K562 (cell line): Measurements from ENCODE around the gene KCNJ15. TPM values are rescaled to one million over a fixed set of nuclear protein-coding genes. Genes with fewer than 3 reads are reported as not detected.

Experiments
- CBX2 ChIP-seq: fragments of 200-600 bp; sonication (generic); IDR thresholded peaks from one replicate; pipeline ENCODE4 v1.6.1; 2012; ENCODE audit warnings: mild to moderate bottlenecking, low read length, inconsistent platforms; ENCODE audit not compliant: insufficient read depth, poor library complexity, severe bottlenecking
- ETV5 ChIP-seq: sonication (generic); formaldehyde crosslinking; IDR thresholded peaks from 2 replicates; pipeline ENCODE4 v1.4.0; 2020; ENCODE audit warnings: low read depth, mild to moderate bottlenecking, missing genetic modification reagents
- FOXA3 ChIP-seq, 2 experiments: fragments of 450-650 bp in 1 of 2; sonication (generic) in 1 of 2; formaldehyde crosslinking; IDR thresholded peaks in 1 of 2; conservative IDR thresholded peaks in 1 of 2; 2 replicates each; pipeline versions ENCODE4 v1.4.0 to v1.8.0; 2020 to 2022; ENCODE audit warnings: mild to moderate bottlenecking in 2 of 2, missing genetic modification reagents in 1 of 2
- KDM1A ChIP-seq, 2 experiments: fragments of 450-650 bp; IDR thresholded peaks; 2 replicates each; pipeline ENCODE4 v1.6.1; 2016; ENCODE audit warnings: mild to moderate bottlenecking in 2 of 2
- KLF10 ChIP-seq: fragments of 250-450 bp; sonication (Bioruptor Pico); IDR thresholded peaks from 2 replicates; pipeline ENCODE4 v1.6.1; 2021; ENCODE audit warnings: matching md5 sums
- MAFG ChIP-seq: fragments of 450-650 bp; conservative IDR thresholded peaks from 2 replicates; pipeline ENCODE4 v1.6.1; 2016; ENCODE audit warnings: missing genetic modification characterization, missing compliant biosample characterization
- MAZ ChIP-seq, 2 experiments: fragments of 450-650 bp in 1 of 2; sonication (generic) in 1 of 2; formaldehyde crosslinking; IDR thresholded peaks in 1 of 2; conservative IDR thresholded peaks in 1 of 2; 2 replicates each; pipeline versions ENCODE4 v1.4.0 to v1.5.0; 2020; ENCODE audit warnings: mild to moderate bottlenecking in 1 of 2, missing genetic modification reagents in 1 of 2
- NFIC ChIP-seq: fragments of 450-650 bp; IDR thresholded peaks from 2 replicates; pipeline ENCODE4 v1.6.1; 2017; ENCODE audit warnings: mild to moderate bottlenecking, inconsistent platforms
- PHF21A ChIP-seq: fragments of 450-650 bp; IDR thresholded peaks from 2 replicates; pipeline ENCODE4 v1.6.1; 2017; ENCODE audit warnings: low read depth, borderline replicate concordance
- PHTF2 ChIP-seq: fragments of 250-450 bp; sonication (Bioruptor Pico); IDR thresholded peaks from 2 replicates; pipeline ENCODE4 v1.5.0; 2021; ENCODE audit warnings: mild to moderate bottlenecking
- PML ChIP-seq: IDR thresholded peaks from 2 replicates; pipeline ENCODE4 v1.6.1; 2012; ENCODE audit warnings: low read length, inconsistent platforms
- RBM15 ChIP-seq: fragments of 200-400 bp; formaldehyde crosslinking; IDR thresholded peaks from 2 replicates; pipeline ENCODE4 v1.6.1; 2018; ENCODE audit warnings: mild to moderate bottlenecking, low read length, moderate library complexity; ENCODE audit not compliant: insufficient read depth
- RCOR1 ChIP-seq, 2 experiments: IDR thresholded peaks; 2 replicates each; pipeline ENCODE4 v1.6.1; 2012; ENCODE audit warnings: low read depth in 2 of 2, low read length in 2 of 2, borderline replicate concordance in 1 of 2, improper control_type of control experiment in 1 of 2
- SAFB2 ChIP-seq: fragments of 200-400 bp; formaldehyde crosslinking; IDR thresholded peaks from 2 replicates; pipeline ENCODE4 v1.6.1; 2018; ENCODE audit warnings: borderline replicate concordance, low read length, low read depth, moderate library complexity; ENCODE audit not compliant: severe bottlenecking
- SETDB1 ChIP-seq: IDR thresholded peaks from one replicate; pipeline ENCODE4 v1.6.1; 2012; ENCODE audit warnings: low read length, control low read depth, inconsistent platforms
- SMAD3 ChIP-seq: fragments of 450-650 bp; formaldehyde crosslinking; conservative IDR thresholded peaks from 2 replicates; pipeline ENCODE4 v1.4.0; 2020; ENCODE audit warnings: mild to moderate bottlenecking
- SMAD4 ChIP-seq: fragments of 250-450 bp; sonication (Bioruptor Pico); conservative IDR thresholded peaks from 2 replicates; pipeline ENCODE4 v1.8.0; 2021; ENCODE audit warnings: inconsistent platforms, mild to moderate bottlenecking, moderate library complexity
- TAL1 ChIP-seq: fragments of 450-650 bp; IDR thresholded peaks from 2 replicates; pipeline ENCODE4 v1.6.1; 2016; ENCODE audit warnings: mild to moderate bottlenecking
- TCF3 ChIP-seq: sonication (generic); formaldehyde crosslinking; IDR thresholded peaks from 2 replicates; pipeline ENCODE4 v1.4.0; 2020; ENCODE audit warnings: mild to moderate bottlenecking, missing genetic modification reagents
- TRIM24 ChIP-seq, 2 experiments: fragments of 450-650 bp; IDR thresholded peaks; 2 replicates each; pipeline ENCODE4 v1.6.1; 2016
- U2AF1 ChIP-seq: fragments of 200-400 bp; formaldehyde crosslinking; optimal IDR thresholded peaks from 2 replicates; pipeline ENCODE3; 2017; ENCODE audit warnings: mild to moderate bottlenecking, low read depth, low read length, moderate library complexity
- ZBED1 ChIP-seq: IDR thresholded peaks from 2 replicates; pipeline ENCODE4 v1.6.1; 2014
- ZNF778 ChIP-seq: fragments of 450-650 bp; formaldehyde crosslinking; IDR thresholded peaks from 2 replicates; pipeline ENCODE4 v1.4.0; 2020; ENCODE audit warnings: mild to moderate bottlenecking, moderate library complexity
- polyA plus RNA-seq, 8 experiments: library from polyadenylated mRNA; depleted of rRNA in 4 of 8; stranded (reverse) in 5 of 8; unstranded in 3 of 8; fragments of >200 nt; fragmentation: Nextera tagmentation in 2 of 8; fragmentation: Illumina TruSeq in 1 of 8; extraction: Ambion mirVana in 2 of 8; extraction: Trizol in 1 of 8; gene quantifications; 2 replicates each; pipeline versions ENCODE4 v1.2.1 to v1.2.3, GENCODE V29; 2011 to 2014; ENCODE audit warnings: inconsistent platforms in 1 of 8, missing spikeins in 1 of 8
- total RNA-seq, 7 experiments: library from RNA; depleted of rRNA in 6 of 7; stranded (reverse); fragments of >200 nt in 6 of 7; fragmentation: Illumina TruSeq in 2 of 7; extraction: Trizol in 2 of 7; gene quantifications; 2 replicates each; pipeline versions ENCODE4 v1.2.1 to v1.2.3, GENCODE V29; 2011 to 2021; ENCODE audit warnings: low replicate concordance in 1 of 7
- TF ChIP-seq, protein P1 (sequence below): fragments of 250-450 bp; sonication (Bioruptor Pico); IDR thresholded peaks from 2 replicates; pipeline ENCODE4 v1.8.0; 2022; ENCODE audit warnings: moderate library complexity, mild to moderate bottlenecking, inconsistent platforms
- TF ChIP-seq, protein P2 (sequence below): fragments of 450-650 bp; conservative IDR thresholded peaks from 2 replicates; pipeline ENCODE4 v1.6.1; 2016; ENCODE audit warnings: missing genetic modification characterization, low read depth, mild to moderate bottlenecking, missing compliant biosample characterization, moderate library complexity
- TF ChIP-seq, protein P3 (sequence below), 2 experiments: IDR thresholded peaks; 2 replicates each; pipeline ENCODE4 v1.6.1; 2011; ENCODE audit warnings: borderline replicate concordance in 1 of 2, control low read depth in 1 of 2, low read depth in 1 of 2, low read length in 1 of 2, mild to moderate bottlenecking in 1 of 2, mixed read lengths in 1 of 2, moderate library complexity in 1 of 2; ENCODE audit not compliant: insufficient read depth in 1 of 2, insufficient read length in 1 of 2, poor library complexity in 1 of 2, severe bottlenecking in 1 of 2; ENCODE audit errors: extremely low read depth in 1 of 2

Gene KCNJ15
- total and polyA plus RNA-seq, 9 of the 15 experiments (the other 6 are each of a cell fraction or from before 2014, with no cell fraction given), result 0.20 to 3.0 (median 0.72) TPM; not detected in 1

DNA sequence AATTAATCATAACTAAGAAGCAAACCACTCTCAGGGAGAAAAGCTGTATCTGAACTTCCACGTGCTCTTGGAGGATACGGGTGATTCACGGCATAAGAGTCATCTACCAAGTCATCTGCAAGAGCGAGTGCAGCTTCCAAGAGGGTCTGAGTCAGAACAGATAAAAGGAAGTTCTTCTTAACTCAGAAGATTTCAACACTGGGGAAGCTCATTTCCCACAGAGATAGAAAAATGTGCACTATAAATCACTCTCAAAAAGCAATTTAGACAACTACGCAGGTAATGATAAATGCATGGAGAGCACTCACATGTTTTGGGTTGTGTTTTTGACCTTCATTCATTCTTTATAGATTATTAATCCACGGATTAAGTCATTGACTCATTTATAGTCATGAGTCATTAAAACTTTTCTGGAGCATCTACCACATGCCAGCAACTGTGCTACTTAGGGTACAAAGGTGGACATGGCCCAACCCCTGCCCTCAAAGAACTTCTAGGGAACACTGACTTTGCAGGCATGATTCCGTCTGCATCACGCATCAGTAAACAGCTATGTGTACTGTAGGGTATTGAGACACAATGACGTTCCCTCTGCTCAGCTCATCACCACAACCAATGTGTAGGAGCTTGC, 20.8 kb downstream of the KCNJ15 start (continued):
- TF ChIP-seq MAZ (CRISPR knock-in tag; conservative IDR thresholded peaks at IDR 0.05 in 1 of 2, IDR thresholded peaks at IDR 0.05 in 1 of 2) (no peak), TCF3 (CRISPR knock-in tag) (peak; percentile 76), NFIC (peak; percentile 31; the same call in 1 of the 2 replicates), PHF21A (no peak), U2AF1 (no peak), ETV5 (CRISPR knock-in tag) (no peak), SAFB2 (no peak), ZBED1 (no peak), ZNF778 (CRISPR knock-in tag) (no peak), SMAD3 (CRISPR knock-in tag) (no peak), TRIM24 (IDR thresholded peaks at IDR 0.05) (peak; percentile 74 to 77), FOXA3 (CRISPR knock-in tag; conservative IDR thresholded peaks at IDR 0.05 in 1 of 2, IDR thresholded peaks at IDR 0.05 in 1 of 2) (no peak), PML (0 out of 2 replicates have a peak, but pooled peaks have one; percentile 31), PHTF2 (CRISPR knock-in tag) (no peak), KDM1A (IDR thresholded peaks at IDR 0.05) (peak; percentile 14 to 22; a peak in 1 of 4 replicates), MAFG (tag) (0 out of 2 replicates have a peak, but pooled peaks have one; percentile 9), RCOR1 (IDR thresholded peaks at IDR 0.05; ENCODE audit: borderline replicate concordance in 1 of 2, low read depth in 2 of 2, low read length in 2 of 2) (0 out of 4 replicates have a peak, but pooled peaks of 1 of the 2 experiments have one; percentile 6), TAL1 (peak; percentile 68), SETDB1 (no peak), RBM15 (no peak), KLF10 (CRISPR knock-in tag) (no peak), SMAD4 (no peak), CBX2 (no peak)
- TF ChIP-seq, protein P1, sequence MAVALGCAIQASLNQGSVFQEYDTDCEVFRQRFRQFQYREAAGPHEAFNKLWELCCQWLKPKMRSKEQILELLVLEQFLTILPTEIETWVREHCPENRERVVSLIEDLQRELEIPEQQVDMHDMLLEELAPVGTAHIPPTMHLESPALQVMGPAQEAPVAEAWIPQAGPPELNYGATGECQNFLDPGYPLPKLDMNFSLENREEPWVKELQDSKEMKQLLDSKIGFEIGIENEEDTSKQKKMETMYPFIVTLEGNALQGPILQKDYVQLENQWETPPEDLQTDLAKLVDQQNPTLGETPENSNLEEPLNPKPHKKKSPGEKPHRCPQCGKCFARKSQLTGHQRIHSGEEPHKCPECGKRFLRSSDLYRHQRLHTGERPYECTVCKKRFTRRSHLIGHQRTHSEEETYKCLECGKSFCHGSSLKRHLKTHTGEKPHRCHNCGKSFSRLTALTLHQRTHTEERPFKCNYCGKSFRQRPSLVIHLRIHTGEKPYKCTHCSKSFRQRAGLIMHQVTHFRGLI (CRISPR knock-in tag), result no peak
- TF ChIP-seq, protein P2, sequence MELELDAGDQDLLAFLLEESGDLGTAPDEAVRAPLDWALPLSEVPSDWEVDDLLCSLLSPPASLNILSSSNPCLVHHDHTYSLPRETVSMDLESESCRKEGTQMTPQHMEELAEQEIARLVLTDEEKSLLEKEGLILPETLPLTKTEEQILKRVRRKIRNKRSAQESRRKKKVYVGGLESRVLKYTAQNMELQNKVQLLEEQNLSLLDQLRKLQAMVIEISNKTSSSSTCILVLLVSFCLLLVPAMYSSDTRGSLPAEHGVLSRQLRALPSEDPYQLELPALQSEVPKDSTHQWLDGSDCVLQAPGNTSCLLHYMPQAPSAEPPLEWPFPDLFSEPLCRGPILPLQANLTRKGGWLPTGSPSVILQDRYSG (tag), result no peak
- TF ChIP-seq, protein P3, sequence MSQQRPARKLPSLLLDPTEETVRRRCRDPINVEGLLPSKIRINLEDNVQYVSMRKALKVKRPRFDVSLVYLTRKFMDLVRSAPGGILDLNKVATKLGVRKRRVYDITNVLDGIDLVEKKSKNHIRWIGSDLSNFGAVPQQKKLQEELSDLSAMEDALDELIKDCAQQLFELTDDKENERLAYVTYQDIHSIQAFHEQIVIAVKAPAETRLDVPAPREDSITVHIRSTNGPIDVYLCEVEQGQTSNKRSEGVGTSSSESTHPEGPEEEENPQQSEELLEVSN (IDR thresholded peaks at IDR 0.05; ENCODE audit: borderline replicate concordance in 1 of 2, extremely low read depth in 1 of 2, insufficient read depth in 1 of 2, insufficient read length in 1 of 2, low read depth in 1 of 2, low read length in 1 of 2, poor library complexity in 1 of 2, severe bottlenecking in 1 of 2), result peak in 1 of 2 experiments; percentile 37
